Activated T-helper 1 cell treated with anti-CD3 and anti-CD28 coated beads, Interleukin-12 subunit alpha, Interleukin-12 subunit beta, Interleukin-2, Interleukin-4 antibody, amounts not matched to agents 30 ng/mL and 10 ng/mL and 1 ng/mL, durations not matched to agents 14 hours and 24 hours and 36 hours (primary cell): Measurements from ENCODE around the gene HS6ST1. TPM values are rescaled to one million over a fixed set of nuclear protein-coding genes. Genes with fewer than 3 reads are reported as not detected.

Source experiments
- DNase-seq: peaks from one replicate; pipeline ENCODE4 v3.0.0; 2021; ENCODE audit warnings: low spot score
- H3K27ac Mint-ChIP-seq: one replicate; pipeline ENCODE4 v1.8.0; 2021; ENCODE audit warnings: mild to moderate bottlenecking, mixed read lengths
- H3K27me3 Mint-ChIP-seq: one replicate; pipeline ENCODE4 v1.8.0; 2022; ENCODE audit warnings: mild to moderate bottlenecking, moderate library complexity, mixed read lengths; ENCODE audit not compliant: insufficient read depth
- H3K36me3 Mint-ChIP-seq: one replicate; pipeline ENCODE4 v1.8.0; 2021; ENCODE audit warnings: low read depth, mixed read lengths
- H3K4me1 Mint-ChIP-seq: one replicate; pipeline ENCODE4 v1.8.0; 2021; ENCODE audit warnings: low read depth, mixed read lengths
- H3K4me3 Mint-ChIP-seq: one replicate; pipeline ENCODE4 v1.8.0; 2021; ENCODE audit warnings: mild to moderate bottlenecking, moderate library complexity, mixed read lengths
- H3K9me3 Mint-ChIP-seq: one replicate; pipeline ENCODE4 v1.8.0; 2021; ENCODE audit warnings: mixed read lengths
- intact Hi-C: fragments of 100-400 bp; cut with micrococcal nuclease; formaldehyde crosslinking; loops from one replicate; pipeline ENCODE4 v1.15.1; 2024
- total RNA-seq: library from RNA; stranded (reverse); gene quantifications from 2 replicates; pipeline ENCODE4 v1.2.3, GENCODE V29; 2022

Gene HS6ST1
- total RNA-seq, 1 donor from 2014 or later: 22.3 TPM

DNA sequence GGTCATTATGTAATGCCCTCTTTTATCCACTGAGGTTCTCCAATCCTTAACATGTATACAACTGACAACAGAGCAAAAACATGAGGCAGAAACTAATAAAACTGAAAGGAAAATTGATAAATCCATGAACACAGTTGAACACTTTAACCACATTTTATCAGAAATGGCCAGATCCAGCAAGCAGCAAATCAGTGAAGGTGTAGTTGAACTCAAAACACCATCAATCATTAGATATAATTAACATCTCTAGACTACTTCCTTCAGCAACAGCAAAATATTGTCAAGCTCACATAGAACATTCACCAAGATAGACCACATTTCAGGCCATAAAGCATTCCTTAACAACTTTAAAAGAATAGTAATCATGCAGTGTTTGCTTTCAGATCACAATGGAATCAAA lies 72.9 kb downstream of the HS6ST1 start:
- Mint-ChIP-seq H3K27ac (no peak overlapping the region), H3K36me3 (no peaks in the 10 kb centered on the region), H3K4me1 (no peaks in the 10 kb centered on the region), H3K4me3 (no peak overlapping the region), H3K9me3 (no peaks in the 10 kb centered on the region), H3K27me3 (peaks cover 4% of the 10 kb centered on the region)
- no peak for DNase-seq
- intact Hi-C loops: no loop called here

- Mint-ChIP-seq H3K36me3 (no peaks in the 10 kb centered on the region), H3K4me3 (no peak overlapping the region), H3K9me3 (no peaks in the 10 kb centered on the region), H3K27ac (no peak overlapping the region), H3K27me3 (peaks cover 4% of the 10 kb centered on the region), H3K4me1 (no peaks in the 10 kb centered on the region)
- intact Hi-C loops: no loop called here
- DNase-seq: no peak
Measured at GRCh38 chr2:128241896-128242295, 76.8 kb downstream of the HS6ST1 start.

GRCh38 chr2:128237911-128238697 lies 80.6 kb downstream of the HS6ST1 start:
- no peak overlapping the region for H3K27ac Mint-ChIP-seq
- intact Hi-C loops: loop anchor here (10.0 kb wide), 1 partner anchor 353 kb away; the partner anchor contains the start of gene AMMECR1L

GRCh38 chr2:128237081-128237534 lies 81.6 kb downstream of the HS6ST1 start:
- H3K4me3 Mint-ChIP-seq: no peak overlapping the region
- no peaks in the 10 kb centered on the region for H3K9me3 Mint-ChIP-seq
- no peaks in the 10 kb centered on the region for H3K36me3 Mint-ChIP-seq
- H3K27ac Mint-ChIP-seq: no peak overlapping the region
- intact Hi-C loops: loop anchor here (10.0 kb wide), 1 partner anchor 352 kb away; the partner anchor contains the start of gene AMMECR1L
- H3K4me1 Mint-ChIP-seq: peaks cover 5% of the 10 kb centered on the region
- peaks cover 6% of the 10 kb centered on the region for H3K27me3 Mint-ChIP-seq
- DNase-seq: no peak

More at GRCh38 chr2:128237911-128238697, 80.6 kb downstream of the HS6ST1 start:
- Mint-ChIP-seq H3K9me3 (no peaks in the 10 kb centered on the region), H3K4me3 (no peak overlapping the region), H3K36me3 (no peaks in the 10 kb centered on the region), H3K27me3 (peaks cover 5% of the 10 kb centered on the region), H3K4me1 (peaks cover 5% of the 10 kb centered on the region)
- no peak for DNase-seq

GRCh38 chr2:128236491-128237035 lies 82.1 kb downstream of the HS6ST1 start:
- Mint-ChIP-seq H3K36me3 (no peaks in the 10 kb centered on the region), H3K27ac (no peak overlapping the region), H3K27me3 (peaks cover 10% of the 10 kb centered on the region), H3K9me3 (no peaks in the 10 kb centered on the region), H3K4me3 (no peak overlapping the region), H3K4me1 (peaks cover 5% of the 10 kb centered on the region)
- intact Hi-C loops: loop anchor here (10.0 kb wide), 1 partner anchor 352 kb away; the partner anchor contains the start of gene AMMECR1L
- no peak for DNase-seq

- intact Hi-C loops: loop anchor here (10.0 kb wide), 1 partner anchor 351 kb away; the partner anchor contains the start of gene AMMECR1L
- peaks cover 15% of the 10 kb centered on the region for H3K27me3 Mint-ChIP-seq
- no peaks in the 10 kb centered on the region for H3K36me3 Mint-ChIP-seq
- no peak for DNase-seq
- H3K27ac Mint-ChIP-seq: no peak overlapping the region
- no peaks in the 10 kb centered on the region for H3K9me3 Mint-ChIP-seq
- no peak overlapping the region for H3K4me3 Mint-ChIP-seq
- H3K4me1 Mint-ChIP-seq: peaks cover 5% of the 10 kb centered on the region
Measured at GRCh38 chr2:128235581-128235980, 83.1 kb downstream of the HS6ST1 start.

- peaks cover 15% of the 10 kb centered on the region for H3K27me3 Mint-ChIP-seq
- no peaks in the 10 kb centered on the region for H3K9me3 Mint-ChIP-seq
- H3K27ac Mint-ChIP-seq: no peak overlapping the region
- no peak overlapping the region for H3K4me3 Mint-ChIP-seq
- peaks cover 5% of the 10 kb centered on the region for H3K4me1 Mint-ChIP-seq
- DNase-seq: no peak
- intact Hi-C loops: loop anchor here (5.0 to 10.0 kb wide), 2 partner anchors 88 to 350 kb away; partner anchors contain the start of gene AMMECR1L
- no peaks in the 10 kb centered on the region for H3K36me3 Mint-ChIP-seq
Measured at GRCh38 chr2:128234613-128235012, 84.1 kb downstream of the HS6ST1 start.

- Mint-ChIP-seq H3K4me1 (peaks cover 5% of the 10 kb centered on the region), H3K4me3 (peak overlapping the region; percentile 82), H3K27ac (peak overlapping the region; percentile 52), H3K27me3 (peaks cover 15% of the 10 kb centered on the region), H3K36me3 (no peaks in the 10 kb centered on the region), H3K9me3 (no peaks in the 10 kb centered on the region)
- intact Hi-C loops: loop anchor here (1.0 to 10.0 kb wide), 5 partner anchors 38 to 349 kb away; partner anchors contain the start of genes AMMECR1L and UGGT1
- no peak for DNase-seq
Measured at GRCh38 chr2:128233790-128234395, 84.8 kb downstream of the HS6ST1 start.

- no peaks in the 10 kb centered on the region for H3K36me3 Mint-ChIP-seq
- intact Hi-C loops: loop anchor here (1.0 to 10.0 kb wide), 5 partner anchors 37 to 348 kb away; partner anchors contain the start of genes AMMECR1L and UGGT1
- H3K4me3 Mint-ChIP-seq: peak overlapping the region; percentile 82
- peak; percentile 78 for DNase-seq
- peak overlapping the region; percentile 52 for H3K27ac Mint-ChIP-seq
- H3K9me3 Mint-ChIP-seq: no peaks in the 10 kb centered on the region
- peaks cover 15% of the 10 kb centered on the region for H3K27me3 Mint-ChIP-seq
- peaks cover 5% of the 10 kb centered on the region for H3K4me1 Mint-ChIP-seq
Measured at GRCh38 chr2:128232965-128233789, 85.5 kb downstream of the HS6ST1 start.

DNA sequence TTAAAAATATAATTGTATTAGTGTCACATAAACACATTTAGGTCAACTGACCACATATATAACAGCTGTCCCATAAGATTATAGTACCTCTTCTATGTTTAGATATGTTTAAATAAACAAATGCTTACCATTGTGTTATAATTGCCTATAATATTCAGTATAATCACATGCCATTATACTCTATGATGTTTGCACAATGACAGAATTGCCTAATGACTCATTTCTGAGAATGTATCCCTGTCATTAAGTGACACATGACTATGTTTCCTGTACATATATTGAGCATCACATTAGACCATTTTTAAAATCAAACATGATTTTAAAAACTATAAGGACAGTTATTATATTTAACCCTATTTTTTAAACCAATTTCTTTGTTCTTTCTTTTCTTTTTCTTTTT lies 89.8 kb downstream of the HS6ST1 start:
- H3K27me3 Mint-ChIP-seq: peaks cover 17% of the 10 kb centered on the region
- peaks cover 5% of the 10 kb centered on the region for H3K4me1 Mint-ChIP-seq
- H3K27ac Mint-ChIP-seq: no peak overlapping the region
- intact Hi-C loops: no loop called here
- H3K36me3 Mint-ChIP-seq: no peaks in the 10 kb centered on the region
- H3K4me3 Mint-ChIP-seq: no peak overlapping the region
- H3K9me3 Mint-ChIP-seq: no peaks in the 10 kb centered on the region
- no peak for DNase-seq

- no peak for DNase-seq
- Mint-ChIP-seq H3K27ac (no peak overlapping the region), H3K4me1 (no peaks in the 10 kb centered on the region), H3K27me3 (peaks cover 15% of the 10 kb centered on the region), H3K4me3 (no peak overlapping the region), H3K36me3 (no peaks in the 10 kb centered on the region), H3K9me3 (no peaks in the 10 kb centered on the region)
- intact Hi-C loops: no loop called here
Measured at GRCh38 chr2:128227862-128228261, 90.8 kb downstream of the HS6ST1 start.

GRCh38 chr2:128219891-128220290 lies 98.8 kb downstream of the HS6ST1 start:
- peaks cover 5% of the 10 kb centered on the region for H3K27me3 Mint-ChIP-seq
- intact Hi-C loops: no loop called here
- no peaks in the 10 kb centered on the region for H3K9me3 Mint-ChIP-seq

More at GRCh38 chr2:128219891-128220290, 98.8 kb downstream of the HS6ST1 start:
- Mint-ChIP-seq H3K36me3 (no peaks in the 10 kb centered on the region), H3K27ac (no peak overlapping the region), H3K4me3 (no peak overlapping the region), H3K4me1 (peaks cover 4% of the 10 kb centered on the region)
- no peak for DNase-seq
